HL-60 (cell line): Measurements from ENCODE around the gene MPPED1.
A peak's percentile ranks its signal among the peaks of the same experiment; 100 is the strongest.

Source experiments
- DNase-seq, 2 experiments: peaks; one replicate each; pipeline ENCODE4 v3.0.0-alpha.2; 2010 to 2020; ENCODE audit warnings: low read depth in 1 of 2, low spot score in 1 of 2
- H3K27ac ChIP-seq: fragments of 250-450 bp; sonication (Bioruptor Pico); replicated peaks from 2 replicates; pipeline ENCODE4 v1.5.1; 2020; ENCODE audit warnings: mild to moderate bottlenecking, moderate library complexity
- H3K27me3 ChIP-seq: fragments of 250-450 bp; sonication (Bioruptor Pico); 2 replicates; pipeline ENCODE4 v1.5.1; 2021; ENCODE audit warnings: mild to moderate bottlenecking, moderate library complexity; ENCODE audit not compliant: insufficient read depth, poor library complexity, severe bottlenecking
- H3K4me3 ChIP-seq: replicated peaks from 2 replicates; pipeline ENCODE4 v1.5.1; 2011; ENCODE audit warnings: mild to moderate bottlenecking, control low read depth, low read length; ENCODE audit not compliant: insufficient read depth
- GABPA ChIP-seq: IDR thresholded peaks from 2 replicates; pipeline ENCODE4 v1.6.1; 2012; ENCODE audit warnings: low read depth
- POLR2AphosphoS5 ChIP-seq: IDR thresholded peaks from 2 replicates; pipeline ENCODE4 v1.6.1; 2012; ENCODE audit warnings: low read depth
- SPI1 ChIP-seq: IDR thresholded peaks from 2 replicates; pipeline ENCODE4 v1.6.1; 2012; ENCODE audit warnings: low read depth, mild to moderate bottlenecking, borderline replicate concordance
- TF ChIP-seq, protein P1 (sequence below): IDR thresholded peaks from 2 replicates; pipeline ENCODE4 v1.6.1; 2012; ENCODE audit warnings: low read depth; ENCODE audit not compliant: insufficient replicate concordance
- TF ChIP-seq, protein P2 (sequence below): IDR thresholded peaks from one replicate; pipeline ENCODE4 v1.5.1; 2011; ENCODE audit warnings: low read length, control low read depth, inconsistent platforms; ENCODE audit not compliant: insufficient read depth

MPPED1 gene

DNA sequence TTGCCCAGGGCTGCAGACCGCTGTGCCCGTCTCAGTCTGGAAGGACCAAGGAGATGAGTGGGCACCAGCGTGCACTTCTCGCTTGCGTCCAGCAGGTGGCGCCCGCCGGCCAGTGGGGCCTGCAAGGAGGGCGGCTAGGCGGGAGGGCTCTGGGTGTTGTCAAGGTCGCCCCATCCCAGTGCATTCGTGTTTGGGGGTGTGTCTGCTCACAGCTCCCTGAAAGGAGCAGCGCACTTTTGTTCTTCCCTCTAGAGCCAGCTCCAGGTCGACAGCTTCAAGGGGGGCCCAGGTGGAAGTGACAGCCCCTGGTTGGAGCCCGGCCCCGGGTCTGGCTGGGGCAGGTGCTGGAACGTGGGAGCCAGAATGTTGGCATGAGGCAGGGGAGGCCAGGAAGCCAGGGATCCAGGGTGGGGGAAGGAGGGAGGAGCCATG, 23.4 kb upstream of the MPPED1 start:
- Histone ChIP-seq H3K27ac (no peak overlapping the region), H3K27me3 (no peaks in the 10 kb centered on the region), H3K4me3 (no peak overlapping the region)
- TF ChIP-seq SPI1 (no peak), GABPA (no peak), POLR2AphosphoS5 (no peak)
- TF ChIP-seq, protein P1, sequence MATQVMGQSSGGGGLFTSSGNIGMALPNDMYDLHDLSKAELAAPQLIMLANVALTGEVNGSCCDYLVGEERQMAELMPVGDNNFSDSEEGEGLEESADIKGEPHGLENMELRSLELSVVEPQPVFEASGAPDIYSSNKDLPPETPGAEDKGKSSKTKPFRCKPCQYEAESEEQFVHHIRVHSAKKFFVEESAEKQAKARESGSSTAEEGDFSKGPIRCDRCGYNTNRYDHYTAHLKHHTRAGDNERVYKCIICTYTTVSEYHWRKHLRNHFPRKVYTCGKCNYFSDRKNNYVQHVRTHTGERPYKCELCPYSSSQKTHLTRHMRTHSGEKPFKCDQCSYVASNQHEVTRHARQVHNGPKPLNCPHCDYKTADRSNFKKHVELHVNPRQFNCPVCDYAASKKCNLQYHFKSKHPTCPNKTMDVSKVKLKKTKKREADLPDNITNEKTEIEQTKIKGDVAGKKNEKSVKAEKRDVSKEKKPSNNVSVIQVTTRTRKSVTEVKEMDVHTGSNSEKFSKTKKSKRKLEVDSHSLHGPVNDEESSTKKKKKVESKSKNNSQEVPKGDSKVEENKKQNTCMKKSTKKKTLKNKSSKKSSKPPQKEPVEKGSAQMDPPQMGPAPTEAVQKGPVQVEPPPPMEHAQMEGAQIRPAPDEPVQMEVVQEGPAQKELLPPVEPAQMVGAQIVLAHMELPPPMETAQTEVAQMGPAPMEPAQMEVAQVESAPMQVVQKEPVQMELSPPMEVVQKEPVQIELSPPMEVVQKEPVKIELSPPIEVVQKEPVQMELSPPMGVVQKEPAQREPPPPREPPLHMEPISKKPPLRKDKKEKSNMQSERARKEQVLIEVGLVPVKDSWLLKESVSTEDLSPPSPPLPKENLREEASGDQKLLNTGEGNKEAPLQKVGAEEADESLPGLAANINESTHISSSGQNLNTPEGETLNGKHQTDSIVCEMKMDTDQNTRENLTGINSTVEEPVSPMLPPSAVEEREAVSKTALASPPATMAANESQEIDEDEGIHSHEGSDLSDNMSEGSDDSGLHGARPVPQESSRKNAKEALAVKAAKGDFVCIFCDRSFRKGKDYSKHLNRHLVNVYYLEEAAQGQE: no peak
- TF ChIP-seq, protein P2, sequence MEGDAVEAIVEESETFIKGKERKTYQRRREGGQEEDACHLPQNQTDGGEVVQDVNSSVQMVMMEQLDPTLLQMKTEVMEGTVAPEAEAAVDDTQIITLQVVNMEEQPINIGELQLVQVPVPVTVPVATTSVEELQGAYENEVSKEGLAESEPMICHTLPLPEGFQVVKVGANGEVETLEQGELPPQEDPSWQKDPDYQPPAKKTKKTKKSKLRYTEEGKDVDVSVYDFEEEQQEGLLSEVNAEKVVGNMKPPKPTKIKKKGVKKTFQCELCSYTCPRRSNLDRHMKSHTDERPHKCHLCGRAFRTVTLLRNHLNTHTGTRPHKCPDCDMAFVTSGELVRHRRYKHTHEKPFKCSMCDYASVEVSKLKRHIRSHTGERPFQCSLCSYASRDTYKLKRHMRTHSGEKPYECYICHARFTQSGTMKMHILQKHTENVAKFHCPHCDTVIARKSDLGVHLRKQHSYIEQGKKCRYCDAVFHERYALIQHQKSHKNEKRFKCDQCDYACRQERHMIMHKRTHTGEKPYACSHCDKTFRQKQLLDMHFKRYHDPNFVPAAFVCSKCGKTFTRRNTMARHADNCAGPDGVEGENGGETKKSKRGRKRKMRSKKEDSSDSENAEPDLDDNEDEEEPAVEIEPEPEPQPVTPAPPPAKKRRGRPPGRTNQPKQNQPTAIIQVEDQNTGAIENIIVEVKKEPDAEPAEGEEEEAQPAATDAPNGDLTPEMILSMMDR: peak; percentile 88
- DNase-seq: peak; percentile 57 to 72

DNA sequence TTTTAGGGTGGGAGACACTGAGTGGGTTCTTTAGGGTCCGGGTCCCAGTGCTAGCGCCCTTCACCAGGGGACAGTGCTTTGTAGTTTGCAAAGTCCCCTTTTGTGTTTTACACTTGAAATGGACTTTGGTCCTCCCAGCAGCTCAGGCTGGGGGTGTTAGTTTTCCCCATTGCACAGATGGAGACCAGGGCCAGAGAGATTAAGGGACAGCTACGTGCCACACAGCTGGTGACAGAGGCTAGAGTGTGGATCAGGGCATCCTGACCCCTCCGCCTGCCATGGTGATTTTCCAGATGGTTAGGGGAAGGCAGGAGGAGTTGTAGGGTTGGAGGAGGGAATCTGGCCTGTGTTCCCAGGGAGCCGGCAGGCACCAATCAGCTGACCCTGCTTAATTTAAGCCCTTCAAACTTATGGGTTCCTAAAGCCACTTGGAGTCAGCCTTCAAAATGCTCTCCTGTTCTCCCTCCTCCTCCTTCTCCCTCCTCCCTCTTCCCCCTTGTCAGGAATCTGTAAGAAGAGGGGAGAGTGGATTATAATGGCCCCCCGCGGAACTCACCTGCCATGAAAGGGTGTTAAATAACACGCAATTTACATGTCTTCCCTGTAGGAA, 22.5 kb upstream of the MPPED1 start:
- Histone ChIP-seq H3K4me3 (no peak overlapping the region), H3K27me3 (no peaks in the 10 kb centered on the region), H3K27ac (no peak overlapping the region)
- TF ChIP-seq, protein P1: no peak
- TF ChIP-seq, protein P2: no peak
- TF ChIP-seq GABPA: no peak
- DNase-seq: no peak

DNA sequence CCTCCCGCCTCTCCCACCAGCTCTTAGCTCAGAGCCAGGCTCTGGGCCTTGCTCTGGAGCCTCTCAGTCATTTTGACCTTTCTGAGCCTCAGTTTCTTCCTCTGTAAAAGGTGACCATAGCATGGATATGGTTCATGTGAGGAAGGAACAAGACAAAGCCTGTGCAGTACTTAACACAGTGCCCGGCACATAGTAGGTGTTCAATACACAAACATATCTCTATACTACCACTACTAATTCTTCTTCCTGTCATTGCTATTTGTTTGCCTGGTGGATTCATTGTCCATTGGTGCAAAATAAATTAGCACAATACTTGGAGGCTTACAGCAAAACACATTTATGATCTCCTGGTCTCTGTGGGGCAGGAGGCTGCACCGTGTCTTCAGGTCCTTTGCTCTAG, 21.6 kb upstream of the MPPED1 start:
- H3K27ac ChIP-seq: no peak overlapping the region
- no peak for DNase-seq
- H3K27me3 ChIP-seq: no peaks in the 10 kb centered on the region
- H3K4me3 ChIP-seq: no peak overlapping the region
- TF ChIP-seq SPI1: no peak
- TF ChIP-seq, protein P2: no peak
- TF ChIP-seq, protein P1: no peak
- no peak for TF ChIP-seq POLR2AphosphoS5
- TF ChIP-seq GABPA: no peak
